ENCODE results near the gene CYP1A1.
A peak's percentile ranks its signal among the peaks of the same experiment; 100 is the strongest.
"Not testable (repeated sequence)": the region's sequence is repeated elsewhere in the genome, so short reads cannot be mapped to it uniquely, and the experiment has no call there.

The CYP1A1 gene

GRCh38 chr15:74725225-74725774 lies at the start of gene CYP1A1:
TSS of gene CYP1A1 (minus strand) at chr15:74725528. CDS start at chr15:74723097, 2,431 bp downstream.
- DNase-seq (ENCODE audit: low read depth in 2 of 2): peak in 1 of 2 experiments; percentile 42

- no peak for DNase-seq (ENCODE audit: low read depth in 2 of 2)
Measured at GRCh38 chr15:74773731-74774252, 48.5 kb upstream of the CYP1A1 start.

GRCh38 chr15:74773329-74773728 lies 48.0 kb upstream of the CYP1A1 start:
- no peak for DNase-seq (ENCODE audit: low read depth in 2 of 2)

GRCh38 chr15:74770211-74770903 lies 45.0 kb upstream of the CYP1A1 start:
- no peak for DNase-seq (ENCODE audit: low read depth in 2 of 2)

GRCh38 chr15:74769463-74770025 lies 44.2 kb upstream of the CYP1A1 start:
- DNase-seq (ENCODE audit: low read depth in 2 of 2): no peak

DNA sequence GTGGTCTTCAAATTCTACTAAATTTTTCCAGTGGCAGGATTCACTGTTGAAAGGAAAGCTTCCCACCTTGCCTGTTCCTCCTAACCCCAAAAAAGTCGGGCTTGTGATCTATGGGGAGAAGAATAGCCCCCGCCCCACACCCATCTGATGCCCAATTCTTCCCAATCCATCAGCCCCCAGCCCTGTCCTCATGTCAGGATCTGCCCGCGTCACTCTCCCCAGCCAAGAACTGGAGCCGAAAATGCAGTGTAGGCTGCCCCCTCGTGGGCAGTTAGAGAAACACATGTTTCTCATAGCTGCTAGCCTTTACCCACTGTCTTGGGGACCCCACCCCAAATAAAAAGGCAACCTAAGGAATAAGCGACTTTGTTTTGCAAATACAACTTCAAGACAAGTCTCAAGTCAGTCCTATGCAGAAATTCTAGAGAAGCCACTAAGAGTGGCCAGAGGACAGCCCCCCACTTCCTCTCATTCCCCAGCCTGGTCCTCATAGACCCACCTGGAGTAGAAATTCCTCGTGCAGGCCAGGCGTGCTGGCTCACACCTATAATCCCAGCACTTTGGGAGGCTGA lies 43.5 kb upstream of the CYP1A1 start:
- no peak for DNase-seq (ENCODE audit: low read depth in 2 of 2)

DNA sequence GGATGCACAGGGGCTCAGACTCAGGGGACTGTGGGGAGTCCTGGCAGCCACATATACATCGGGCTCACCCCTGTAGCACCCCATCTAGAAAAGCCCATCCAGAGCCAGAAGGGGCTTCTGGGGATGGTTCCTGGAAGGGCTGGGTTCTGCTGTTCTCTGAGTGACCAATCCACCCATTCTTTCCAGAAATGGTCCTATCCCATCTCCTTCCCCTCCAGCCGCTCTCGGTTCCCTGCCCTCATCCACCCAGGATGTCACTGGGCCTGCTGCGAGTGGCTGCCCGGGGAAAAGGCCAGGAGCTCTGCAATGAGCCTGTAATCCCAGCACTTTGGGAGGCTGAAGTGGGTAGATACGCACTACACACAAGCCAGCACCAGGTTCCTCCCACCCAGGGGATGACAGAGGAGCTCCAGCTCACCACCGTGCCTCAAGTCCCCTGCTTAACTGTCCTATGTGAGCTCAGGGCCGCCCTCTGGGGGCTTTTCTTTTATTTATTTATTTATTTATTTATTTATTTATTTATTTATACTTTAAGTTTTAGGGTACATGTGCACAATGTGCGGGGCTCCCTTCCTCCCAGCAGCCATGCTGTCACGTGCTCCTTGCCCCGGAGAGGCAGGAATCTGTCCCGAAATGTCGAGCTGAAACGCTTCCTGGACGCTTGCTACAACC lies 42.9 kb upstream of the CYP1A1 start:
- DNase-seq (ENCODE audit: low read depth in 2 of 2): no peak

DNA sequence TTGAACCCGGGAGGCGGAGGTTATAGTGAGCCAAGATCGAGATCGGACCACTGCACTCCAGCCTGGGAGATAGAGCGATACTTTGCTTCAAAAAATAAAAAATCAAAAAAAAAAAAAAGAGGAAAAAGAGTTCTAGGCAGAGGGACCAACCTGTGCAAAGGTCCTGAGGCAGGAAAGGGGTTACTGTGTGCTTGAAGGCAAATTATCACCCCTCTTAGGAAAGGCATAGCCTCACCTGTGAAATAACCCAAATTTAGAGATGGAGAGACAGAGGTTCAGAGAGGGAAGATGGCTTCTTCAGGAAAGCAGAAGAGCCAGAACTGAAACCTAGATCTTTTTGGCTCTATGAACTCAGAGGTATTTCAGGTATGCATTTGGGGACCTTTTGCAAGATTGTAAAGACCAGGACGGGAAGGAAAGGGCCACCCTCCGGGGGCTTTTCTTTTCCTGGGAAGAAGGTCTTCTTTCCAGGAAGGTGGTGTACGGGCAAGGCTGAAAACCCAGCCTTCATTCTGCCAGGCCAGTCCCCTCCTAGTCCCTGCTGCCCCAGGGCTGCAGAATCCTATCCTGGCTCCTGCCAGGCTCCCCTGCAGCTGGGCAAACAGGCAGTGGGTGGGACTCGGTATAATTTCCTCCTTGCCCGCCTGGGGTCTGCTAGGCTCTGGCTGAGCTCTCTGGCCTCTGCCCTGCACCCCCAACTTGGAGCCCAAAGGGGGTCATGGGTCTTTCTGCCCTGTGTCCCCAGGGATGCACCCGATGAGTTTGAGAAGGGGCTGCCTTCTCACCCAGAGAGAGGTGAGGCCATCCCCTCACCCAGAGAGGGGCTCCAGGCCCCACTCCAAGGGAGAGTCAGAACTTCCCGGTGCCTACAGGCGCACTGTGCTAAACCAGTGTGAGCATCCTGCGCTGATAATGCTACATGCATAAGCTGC lies 42.1 kb upstream of the CYP1A1 start:
- no peak for DNase-seq (ENCODE audit: low read depth in 2 of 2)

DNA sequence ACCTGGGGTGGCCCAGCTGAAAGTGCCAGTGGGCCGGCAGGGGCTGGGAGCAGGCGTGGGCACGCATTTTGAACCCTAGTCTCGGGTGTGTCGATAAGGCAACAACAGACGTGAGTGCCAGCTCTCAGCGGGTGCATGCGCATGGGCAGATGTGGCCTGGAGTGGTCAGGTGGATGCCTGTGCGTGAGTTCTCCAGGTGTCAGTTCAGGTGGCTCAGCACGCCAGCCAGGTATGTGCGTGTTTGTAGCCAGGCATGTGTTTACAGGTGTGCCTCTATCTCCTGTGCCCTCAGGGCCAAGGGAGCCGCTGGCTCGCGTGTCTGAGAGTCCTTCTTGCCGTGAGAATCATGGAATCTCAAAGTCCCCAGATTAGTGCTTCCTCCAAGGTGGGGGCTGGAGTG lies 38.1 kb upstream of the CYP1A1 start:
- no peak for DNase-seq (ENCODE audit: low read depth in 2 of 2)

DNA sequence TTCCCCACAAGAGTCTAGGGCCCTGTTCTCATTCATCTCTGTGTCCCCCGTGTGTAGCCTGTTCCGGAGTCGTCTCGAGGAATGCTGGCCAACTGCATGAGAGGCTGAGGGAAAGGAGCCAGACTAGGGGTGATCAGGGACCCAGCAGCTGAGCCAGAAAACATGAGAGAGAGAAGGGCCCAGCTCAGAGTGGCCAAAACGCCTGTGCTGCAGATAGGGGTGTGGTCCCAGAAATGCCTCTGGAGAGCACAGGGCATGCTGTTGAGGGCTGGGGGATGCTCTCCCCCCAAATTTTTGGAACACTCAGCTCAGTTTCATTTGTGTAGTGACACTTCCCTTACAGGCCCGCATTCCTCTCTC lies 37.4 kb upstream of the CYP1A1 start:
- DNase-seq (ENCODE audit: low read depth in 2 of 2): no peak

GRCh38 chr15:74758736-74759135 lies 33.4 kb upstream of the CYP1A1 start:
- DNase-seq (ENCODE audit: low read depth in 2 of 2): no peak

DNA sequence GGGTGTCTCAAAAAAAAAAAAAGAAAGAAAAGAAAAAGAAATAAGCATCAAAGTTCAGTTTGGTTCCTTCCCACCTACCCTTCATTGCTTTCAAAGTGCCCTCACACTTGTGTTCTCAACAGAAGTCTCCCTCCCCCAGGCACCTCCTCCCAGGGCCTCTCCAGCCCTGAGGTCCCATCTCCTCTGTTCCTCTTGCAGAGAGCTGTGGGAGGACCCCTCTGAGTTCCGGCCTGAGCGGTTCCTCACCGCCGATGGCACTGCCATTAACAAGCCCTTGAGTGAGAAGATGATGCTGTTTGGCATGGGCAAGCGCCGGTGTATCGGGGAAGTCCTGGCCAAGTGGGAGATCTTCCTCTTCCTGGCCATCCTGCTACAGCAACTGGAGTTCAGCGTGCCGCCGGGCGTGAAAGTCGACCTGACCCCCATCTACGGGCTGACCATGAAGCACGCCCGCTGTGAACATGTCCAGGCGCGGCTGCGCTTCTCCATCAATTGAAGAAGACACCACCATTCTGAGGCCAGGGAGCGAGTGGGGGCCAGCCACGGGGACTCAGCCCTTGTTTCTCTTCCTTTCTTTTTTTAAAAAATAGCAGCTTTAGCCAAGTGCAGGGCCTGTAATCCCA lies 29.4 kb upstream of the CYP1A1 start:
- no peak for DNase-seq (ENCODE audit: low read depth in 2 of 2)

- no peak for DNase-seq (ENCODE audit: low read depth in 2 of 2)
Measured at GRCh38 chr15:74752531-74752930, 27.2 kb upstream of the CYP1A1 start.

DNA sequence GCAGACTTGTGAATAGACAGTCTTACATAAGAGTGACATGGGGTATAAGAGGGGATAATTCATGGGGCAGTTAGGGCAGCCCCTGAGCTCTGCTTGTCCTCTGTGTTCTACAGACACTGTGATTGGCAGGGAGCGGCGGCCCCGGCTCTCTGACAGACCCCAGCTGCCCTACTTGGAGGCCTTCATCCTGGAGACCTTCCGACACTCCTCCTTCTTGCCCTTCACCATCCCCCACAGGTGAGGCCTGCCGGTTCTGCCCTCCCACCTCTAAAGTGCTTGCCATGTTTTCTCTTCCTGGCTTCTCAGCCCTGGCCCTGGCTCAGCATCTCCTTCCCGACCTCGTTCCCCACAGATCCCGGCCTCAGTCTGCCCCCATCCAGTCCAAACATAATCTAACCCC lies 26.7 kb upstream of the CYP1A1 start:
- no peak for DNase-seq (ENCODE audit: low read depth in 2 of 2)

DNA sequence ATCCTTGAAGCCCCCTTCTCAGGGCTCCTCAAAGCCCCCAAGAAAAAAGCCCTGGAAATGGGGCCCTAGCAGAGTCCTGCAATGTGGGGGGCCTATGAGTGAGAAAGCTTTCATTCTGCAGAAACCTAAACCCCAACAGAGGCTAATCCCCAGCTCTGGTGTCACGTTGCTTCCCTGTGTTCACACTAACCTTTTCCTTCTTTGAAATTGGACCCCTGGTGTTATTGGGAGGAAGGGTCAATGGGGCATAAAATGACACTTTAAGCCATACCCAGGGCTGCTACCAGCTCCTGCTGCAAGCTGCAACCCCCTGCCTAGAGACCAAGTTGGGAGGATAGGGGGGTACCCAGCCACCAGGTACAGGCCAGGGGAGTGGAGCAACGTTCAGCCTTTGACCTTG lies 25.4 kb upstream of the CYP1A1 start:
- no peak for DNase-seq (ENCODE audit: low read depth in 2 of 2)

GRCh38 chr15:74749832-74750231 lies 24.5 kb upstream of the CYP1A1 start:
- no peak for DNase-seq (ENCODE audit: low read depth in 2 of 2)

DNA sequence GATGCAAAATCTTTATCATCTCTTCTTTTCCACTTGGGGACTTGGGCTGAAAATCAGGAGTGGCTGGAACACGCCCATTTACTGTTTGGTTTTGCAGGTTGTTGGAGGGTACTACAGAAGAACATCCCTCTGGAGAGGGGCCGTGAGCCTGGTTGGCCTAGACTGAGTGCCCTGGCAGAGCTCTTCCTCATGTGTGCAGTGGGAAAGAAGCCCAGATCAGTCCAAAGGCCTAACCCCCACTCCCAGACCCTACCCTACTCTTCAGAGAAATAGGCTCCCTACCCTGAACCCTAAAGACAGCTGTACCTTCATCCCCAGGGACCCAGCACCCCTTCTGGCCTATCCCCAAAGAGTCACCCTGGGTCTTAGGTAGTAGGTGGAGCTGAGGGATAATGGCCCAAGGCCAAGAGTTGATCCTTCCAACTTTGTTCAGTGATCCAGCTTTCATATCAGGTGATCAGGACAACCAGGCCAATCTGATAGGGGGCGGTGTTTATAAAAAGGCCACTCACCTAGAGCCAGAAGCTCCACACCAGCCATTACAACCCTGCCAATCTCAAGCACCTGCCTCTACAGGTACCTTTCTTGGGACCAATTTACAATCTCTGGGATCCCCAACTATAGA lies 23.1 kb upstream of the CYP1A1 start, which contains the start of gene CYP1A2:
Gene CYP1A2 (plus strand): TSS at position 524 of the 625 bp plus-strand sequence. CDS start 894 bp downstream, outside the sequence.
- no peak for DNase-seq (ENCODE audit: low read depth in 2 of 2)

GRCh38 chr15:74746389-74746788 lies 21.1 kb upstream of the CYP1A1 start:
- DNase-seq (ENCODE audit: low read depth in 2 of 2): no peak

DNA sequence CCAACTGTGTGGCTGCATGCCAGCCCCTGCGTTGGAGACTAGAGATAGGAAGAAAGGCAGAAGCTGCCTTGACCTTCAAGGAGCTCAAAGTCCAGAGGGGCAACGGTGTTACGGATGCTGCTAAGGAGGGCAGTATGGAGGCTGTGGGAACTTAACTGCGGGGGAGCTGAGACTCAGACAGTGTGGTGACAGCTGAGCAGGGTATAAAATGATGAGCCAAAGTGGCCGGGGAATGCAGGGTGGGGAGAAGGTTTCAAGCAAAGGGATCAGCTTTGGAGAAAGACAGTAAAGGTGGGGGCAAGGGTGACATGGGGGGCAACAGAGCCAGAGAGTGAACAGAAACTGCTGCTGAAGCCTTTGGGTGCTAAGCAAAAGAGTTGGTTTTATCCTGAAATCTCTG lies 17.1 kb upstream of the CYP1A1 start:
- no peak for DNase-seq (ENCODE audit: low read depth in 2 of 2)

- not testable (repeated sequence) for DNase-seq (ENCODE audit: low read depth in 2 of 2)
Measured at GRCh38 chr15:74738239-74738638, 12.9 kb upstream of the CYP1A1 start.
